GM13977 (cell line): ENCODE data around the gene DDAH1.

ENCODE experiments used
- DNase-seq: peaks from one replicate; pipeline ENCODE4 v3.0.0; 2012; ENCODE audit warnings: low spot score
- CTCF ChIP-seq: IDR thresholded peaks from 2 replicates; pipeline ENCODE4 v1.5.1; 2012; ENCODE audit warnings: mild to moderate bottlenecking, control low read depth; ENCODE audit not compliant: insufficient read depth; ENCODE audit errors: extremely low read depth, missing control alignments
- in situ Hi-C: fragments of 300-500 bp; cut with MboI; formaldehyde crosslinking; loops from one replicate; pipeline ENCODE4 v1.12.0; 2022; ENCODE audit warnings: low sequenced_read_pairs, low pct_unique_long_range_greater_than_20kb, mixed read lengths, inconsistent platforms; ENCODE audit not compliant: unreplicated experiment

The DDAH1 gene

GRCh38 chr1:85326336-85326735, 138.6 kb downstream of the DDAH1 start:
- no peak for DNase-seq
- in situ Hi-C loops, result no loop called here
- TF ChIP-seq CTCF, result no peak

GRCh38 chr1:85325920-85326319, 139.0 kb downstream of the DDAH1 start:
- no peak for DNase-seq
- in situ Hi-C loops, result no loop called here
- TF ChIP-seq CTCF, result no peak

- no peak for TF ChIP-seq CTCF
- no peak for DNase-seq
- in situ Hi-C loops, result loop anchor here (25.0 kb wide), 2 partner anchors 364 to 689 kb away; no protein-coding TSS in a partner anchor
Observed at GRCh38 chr1:85323770-85324169, 141.2 kb downstream of the DDAH1 start.

GRCh38 chr1:85322655-85323054, 142.3 kb downstream of the DDAH1 start:
- DNase-seq, result no peak
- TF ChIP-seq CTCF, result no peak
- in situ Hi-C loops, result loop anchor here (25.0 kb wide), 2 partner anchors 365 to 690 kb away; no protein-coding TSS in a partner anchor

- DNase-seq, result no peak
Observed at GRCh38 chr1:85321237-85321964, 143.6 kb downstream of the DDAH1 start.

More at GRCh38 chr1:85321237-85321964, 143.6 kb downstream of the DDAH1 start:
- TF ChIP-seq CTCF, result no peak
- in situ Hi-C loops, result loop anchor here (25.0 kb wide), 2 partner anchors 366 to 691 kb away; no protein-coding TSS in a partner anchor
